D721Med (cell line): ENCODE measurements around the gene SEL1L3.

Source experiments
- DNase-seq: peaks from one replicate; pipeline ENCODE4 v3.0.0; 2011; ENCODE audit warnings: low spot score; ENCODE audit not compliant: insufficient read length
- FAIRE-seq: peaks from 2 replicates; lab custom pipeline; 2011; peaks lifted over from hg19 to GRCh38; lab: Jason Lieb, UNC
- TF ChIP-seq, protein P1 (sequence below): IDR thresholded peaks from 2 replicates; pipeline ENCODE4 v1.5.1; 2012; ENCODE audit warnings: mild to moderate bottlenecking, control low read depth; ENCODE audit not compliant: insufficient read depth; ENCODE audit errors: missing control alignments

Gene SEL1L3

GRCh38 chr4:25750874-25751273 lies 111.9 kb downstream of the SEL1L3 start:
- no peak for DNase-seq
- TF ChIP-seq, protein P1, sequence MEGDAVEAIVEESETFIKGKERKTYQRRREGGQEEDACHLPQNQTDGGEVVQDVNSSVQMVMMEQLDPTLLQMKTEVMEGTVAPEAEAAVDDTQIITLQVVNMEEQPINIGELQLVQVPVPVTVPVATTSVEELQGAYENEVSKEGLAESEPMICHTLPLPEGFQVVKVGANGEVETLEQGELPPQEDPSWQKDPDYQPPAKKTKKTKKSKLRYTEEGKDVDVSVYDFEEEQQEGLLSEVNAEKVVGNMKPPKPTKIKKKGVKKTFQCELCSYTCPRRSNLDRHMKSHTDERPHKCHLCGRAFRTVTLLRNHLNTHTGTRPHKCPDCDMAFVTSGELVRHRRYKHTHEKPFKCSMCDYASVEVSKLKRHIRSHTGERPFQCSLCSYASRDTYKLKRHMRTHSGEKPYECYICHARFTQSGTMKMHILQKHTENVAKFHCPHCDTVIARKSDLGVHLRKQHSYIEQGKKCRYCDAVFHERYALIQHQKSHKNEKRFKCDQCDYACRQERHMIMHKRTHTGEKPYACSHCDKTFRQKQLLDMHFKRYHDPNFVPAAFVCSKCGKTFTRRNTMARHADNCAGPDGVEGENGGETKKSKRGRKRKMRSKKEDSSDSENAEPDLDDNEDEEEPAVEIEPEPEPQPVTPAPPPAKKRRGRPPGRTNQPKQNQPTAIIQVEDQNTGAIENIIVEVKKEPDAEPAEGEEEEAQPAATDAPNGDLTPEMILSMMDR, result no peak
- no peak for FAIRE-seq

DNA sequence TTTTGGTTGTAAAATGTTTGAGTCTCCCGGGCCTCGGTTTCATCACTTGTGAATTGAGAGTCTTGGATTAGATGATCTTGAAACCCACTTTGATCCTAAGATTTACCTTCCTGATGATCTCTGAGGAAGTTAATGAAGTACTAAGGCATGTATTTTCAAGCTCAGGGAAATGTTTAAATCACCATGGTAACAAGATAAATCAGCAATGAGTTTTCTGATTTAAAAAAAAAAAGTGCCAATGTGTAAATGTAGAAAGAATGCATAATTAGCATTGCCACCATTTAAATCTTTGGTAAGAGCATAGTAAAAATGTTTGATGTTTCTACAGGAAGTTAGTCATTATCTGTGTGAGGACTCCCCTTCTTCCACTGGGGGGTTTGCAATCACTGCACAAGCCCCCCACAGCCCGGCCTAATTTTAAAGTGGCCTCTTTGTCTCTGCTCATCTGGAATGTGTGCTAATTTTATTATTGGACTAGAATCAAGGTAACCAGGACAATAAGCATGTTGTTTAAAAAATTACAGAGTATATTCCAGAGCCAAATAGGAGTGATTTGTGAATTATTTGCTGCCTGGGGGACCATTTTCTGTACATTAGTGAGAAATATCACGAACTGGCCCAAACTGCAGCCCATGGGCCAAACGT lies 113.5 kb downstream of the SEL1L3 start:
- DNase-seq, result no peak
- no peak for FAIRE-seq
- TF ChIP-seq, protein P1, result no peak

- DNase-seq (no peak), FAIRE-seq (no peak)
- TF ChIP-seq, protein P1, result no peak
Measured at GRCh38 chr4:25743971-25744370, 118.8 kb downstream of the SEL1L3 start.

GRCh38 chr4:25729564-25729963 lies 133.2 kb downstream of the SEL1L3 start:
- FAIRE-seq (no peak), DNase-seq (no peak)
- TF ChIP-seq, protein P1, result no peak

GRCh38 chr4:25728886-25729285 lies 133.9 kb downstream of the SEL1L3 start:
- FAIRE-seq, result no peak
- no peak for DNase-seq
- TF ChIP-seq, protein P1, result no peak

GRCh38 chr4:25727711-25728493 lies 134.9 kb downstream of the SEL1L3 start:
- DNase-seq, result no peak
- no peak for FAIRE-seq
- TF ChIP-seq, protein P1, result no peak

GRCh38 chr4:25725870-25726269 lies 136.9 kb downstream of the SEL1L3 start:
- TF ChIP-seq, protein P1, result no peak
- DNase-seq (no peak), FAIRE-seq (no peak)
